Adrenal gland (tissue), 12 donors: Measurements from ENCODE around the gene ARL4D. TPM values are rescaled to one million over a fixed set of nuclear protein-coding genes. Genes with fewer than 3 reads are reported as not detected.

Experiments
- DNase-seq, 7 donors: peaks; one replicate each; pipeline ENCODE4 v3.0.0-alpha.2; 2019 to 2020
- H3K27ac ChIP-seq, 5 donors: fragments of 200-600 bp; sonication (generic) in 4 of 5; 1 replicate in 3 of 5; 2 replicates in 2 of 5; pipeline versions ENCODE4 v1.5.1 to v1.8.0; 2016 to 2020; ENCODE audit warnings: mild to moderate bottlenecking in 1 of 5
- H3K27me3 ChIP-seq: fragments of 200-600 bp; 2 replicates; pipeline ENCODE4 v1.8.0; 2021
- H3K36me3 ChIP-seq, 2 donors: fragments of 200-600 bp; replicated peaks in 1 of 2; 1 replicate in 1 of 2; 2 replicates in 1 of 2; pipeline versions ENCODE4 v1.5.1 to v1.8.0; 2018 to 2022
- H3K4me1 ChIP-seq, 2 donors: fragments of 200-600 bp; replicated peaks in 1 of 2; 1 replicate in 1 of 2; 2 replicates in 1 of 2; pipeline versions ENCODE4 v1.5.1 to v1.8.0; 2018 to 2021
- H3K4me3 ChIP-seq, 4 donors: fragments of 200-600 bp; sonication (generic) in 3 of 4; one replicate each; pipeline ENCODE4 v1.5.1; 2016 to 2018
- H3K9me3 ChIP-seq, 3 donors: fragments of 200-600 bp; sonication (generic) in 1 of 3; replicated peaks in 1 of 3; 1 replicate in 2 of 3; 2 replicates in 1 of 3; pipeline versions ENCODE4 v1.5.1 to v1.8.0; 2016 to 2021
- CTCF ChIP-seq, 6 experiments: fragments of 450-650 bp in 4 of 6; fragments of 200-600 bp in 2 of 6; sonication (generic) in 1 of 6; IDR thresholded peaks; 1 replicate in 5 of 6; 2 replicates in 1 of 6; pipeline versions ENCODE4 v1.5.1 to v1.8.0; 2016 to 2021; ENCODE audit warnings: antibody characterized with exemption in 6 of 6, mild to moderate bottlenecking in 2 of 6, moderate library complexity in 1 of 6
- POLR2A ChIP-seq, 2 donors: fragments of 450-650 bp; IDR thresholded peaks; one replicate each; pipeline ENCODE4 v1.6.1; 2017; ENCODE audit warnings: antibody characterized with exemption in 2 of 2, mild to moderate bottlenecking in 2 of 2, moderate library complexity in 1 of 2
- WGBS, 4 donors: extraction: QIAGEN DNeasy Blood & Tissue Kit in 2 of 4; methylation state at CpG; one replicate each; pipeline versions ENCODE4 v1.1.5 to v1.1.7; 2013 to 2017; 5-methylcytosine and 5-hydroxymethylcytosine counted together
- intact Hi-C, 2 donors: fragments of 100-400 bp; cut with DNase I; formaldehyde crosslinking; loops; one replicate each; pipeline versions ENCODE4 v1.14.1 to v1.15.0; 2022 to 2023
- polyA plus RNA-seq, 3 donors: library from polyadenylated mRNA; stranded (reverse); fragments of 200-250 nt in 2 of 3; fragments of 350-450 nt in 1 of 3; fragmentation: Illumina TruSeq in 1 of 3; extraction: RNeasy Lipid Tissue Mini Kit (QIAGEN cat#74804) in 1 of 3; gene quantifications; one replicate each; pipeline ENCODE4 v1.2.3, GENCODE V29; 2013 to 2014
- total RNA-seq, 9 donors: library from RNA; depleted of rRNA in 4 of 9; stranded (reverse); fragments of >200 nt in 4 of 9; fragments of 120-200 nt in 1 of 9; fragmentation: NEBNext Ultra II Directional in 1 of 9; extraction: Animal tissue kit (Norgen Biotek cat#: 25700) in 1 of 9; gene quantifications; one replicate each; pipeline versions ENCODE4 v1.1.0 to v1.2.4, GENCODE V29; 2013 to 2023
- donor health status: healthy with polysubstance abuse.
- donor health status: Bipolar disorder and iron deficiency.
- donor health status: DM: yes; HTN: yes; CAD: no.
- donor health status: DM: no; HTN: no; CAD: no.
- donor health status: DM: no; HTN: no; CAD: no.
- donor health status: DM: yes; HTN: yes; CAD: no.

The ARL4D gene
- total and polyA plus RNA-seq, 12 donors, result 2.4 to 9.0 (median 5.7) TPM

- intact Hi-C loops, result no loop called here
- H3K9me3 ChIP-seq, result no peaks in the 10 kb centered on the region
- H3K4me3 ChIP-seq, result no peak overlapping the region
- H3K27me3 ChIP-seq, result no peaks in the 10 kb centered on the region
- no peaks in the 10 kb centered on the region for H3K36me3 ChIP-seq
- peak in 1 of 7 donors; percentile 50 for DNase-seq
- peak overlapping the region in 2 of 5 donors; percentile 36 to 52 for H3K27ac ChIP-seq
- peaks cover 0 to 15% of the 10 kb centered on the region in 2 donors for H3K4me1 ChIP-seq
- 81 to 90% (median 88%) methylated on average over 4 to 5 of the region's 5 CpGs for WGBS, 4 donors
- TF ChIP-seq POLR2A (IDR thresholded peaks at IDR 0.05) (no peak), CTCF (IDR thresholded peaks at IDR 0.05) (no peak)
Measured at GRCh38 chr17:43356450-43356849, 42.3 kb upstream of the ARL4D start.

GRCh38 chr17:43356999-43357398, 41.8 kb upstream of the ARL4D start:
- Histone ChIP-seq H3K27ac (peak overlapping the region in 2 of 5 donors; percentile 36 to 52), H3K9me3 (no peaks in the 10 kb centered on the region), H3K4me3 (no peak overlapping the region), H3K4me1 (peaks cover 0 to 16% of the 10 kb centered on the region in 2 donors), H3K36me3 (no peaks in the 10 kb centered on the region), H3K27me3 (no peaks in the 10 kb centered on the region)
- TF ChIP-seq CTCF (IDR thresholded peaks at IDR 0.05), result no peak
- peak in 1 of 2 donors; percentile 27 for TF ChIP-seq POLR2A (IDR thresholded peaks at IDR 0.05)
- 59 to 70% (median 65%) methylated on average over 4 of the region's 4 CpGs for WGBS, 4 donors
- intact Hi-C loops, result no loop called here
- peak in 6 of 7 donors; percentile 56 to 70 (median 64) for DNase-seq

GRCh38 chr17:43359469-43360110, 39.2 kb upstream of the ARL4D start:
- intact Hi-C loops, result no loop called here
- 73 to 78% (median 74%) methylated on average over 17 of the region's 17 CpGs for WGBS, 4 donors
- no peaks in the 10 kb centered on the region for H3K9me3 ChIP-seq
- H3K27me3 ChIP-seq, result no peaks in the 10 kb centered on the region
- TF ChIP-seq POLR2A (IDR thresholded peaks at IDR 0.05), result peak in 1 of 2 donors; percentile 34
- no peak for TF ChIP-seq CTCF (IDR thresholded peaks at IDR 0.05)
- H3K4me1 ChIP-seq, result peaks cover 0 to 18% of the 10 kb centered on the region in 2 donors
- peak in 2 of 7 donors; percentile 60 to 68 for DNase-seq
- H3K36me3 ChIP-seq, result no peaks in the 10 kb centered on the region
- H3K27ac ChIP-seq, result peak overlapping the region; percentile 79 to 98 (median 93)
- peak overlapping the region in 1 of 4 donors; percentile 45 for H3K4me3 ChIP-seq

- H3K9me3 ChIP-seq, result no peaks in the 10 kb centered on the region
- DNase-seq, result peak; percentile 47 to 93 (median 79)
- TF ChIP-seq CTCF (IDR thresholded peaks at IDR 0.05) (no peak), POLR2A (IDR thresholded peaks at IDR 0.05) (peak in 1 of 2 donors; percentile 90)
- H3K4me1 ChIP-seq, result peaks cover 0 to 18% of the 10 kb centered on the region in 2 donors
- peak overlapping the region in 3 of 4 donors; percentile 35 to 45 (median 43) for H3K4me3 ChIP-seq
- H3K36me3 ChIP-seq, result no peaks in the 10 kb centered on the region
- peak overlapping the region; percentile 79 to 98 (median 93) for H3K27ac ChIP-seq
- H3K27me3 ChIP-seq, result no peaks in the 10 kb centered on the region
- intact Hi-C loops, result no loop called here
- 0 to 18% (median 9%) methylated on average over 18 of the region's 18 CpGs for WGBS, 4 donors
Measured at GRCh38 chr17:43360376-43360738, 38.4 kb upstream of the ARL4D start.
